Astrocyte (in vitro differentiated cells and primary cell): ENCODE measurements around the gene CLCN6. TPM values are rescaled to one million over a fixed set of nuclear protein-coding genes. Genes with fewer than 3 reads are reported as not detected.

ENCODE experiments used
- DNase-seq: peaks from one replicate; pipeline ENCODE4 v3.0.0-alpha.2; 2010; ENCODE audit warnings: low read depth
- FAIRE-seq: peaks from 2 replicates; lab custom pipeline; 2011; peaks lifted over from hg19 to GRCh38; lab: Jason Lieb, UNC
- H2AFZ ChIP-seq: 2 replicates; pipeline ENCODE4 v1.6.0; 2012; ENCODE audit warnings: low read depth, low read length, inconsistent platforms
- H3K27ac ChIP-seq: 2 replicates; pipeline ENCODE4 v1.5.1; 2011; ENCODE audit warnings: low read depth, low read length, inconsistent platforms
- H3K27me3 ChIP-seq: 2 replicates; pipeline ENCODE4 v1.6.0; 2011; ENCODE audit warnings: low read length, inconsistent platforms; ENCODE audit not compliant: insufficient read depth
- H3K36me3 ChIP-seq: 2 replicates; pipeline ENCODE4 v1.5.1; 2011; ENCODE audit warnings: low read length, inconsistent platforms; ENCODE audit not compliant: insufficient read depth
- H3K4me1 ChIP-seq: 2 replicates; pipeline ENCODE4 v1.5.1; 2011; ENCODE audit warnings: low read length, inconsistent platforms; ENCODE audit not compliant: insufficient read depth
- H3K4me2 ChIP-seq: 2 replicates; pipeline ENCODE4 v1.6.0; 2012; ENCODE audit warnings: low read length, inconsistent platforms
- H3K4me3 ChIP-seq: 2 replicates; pipeline ENCODE4 v1.5.1; 2011; ENCODE audit warnings: low read depth, mild to moderate bottlenecking, low read length, inconsistent platforms; ENCODE audit not compliant: insufficient read depth
- H3K79me2 ChIP-seq: 2 replicates; pipeline ENCODE4 v1.6.0; 2012; ENCODE audit warnings: mild to moderate bottlenecking, low read length, inconsistent platforms; ENCODE audit not compliant: insufficient read depth
- H3K9ac ChIP-seq: 2 replicates; pipeline ENCODE4 v1.6.0; 2012; ENCODE audit warnings: mild to moderate bottlenecking, low read length, inconsistent platforms
- H3K9me3 ChIP-seq: 2 replicates; pipeline ENCODE4 v1.5.1; 2012; ENCODE audit warnings: low read depth, mild to moderate bottlenecking, low read length, inconsistent platforms; ENCODE audit not compliant: insufficient read depth
- H4K20me1 ChIP-seq: 2 replicates; pipeline ENCODE4 v1.6.0; 2012; ENCODE audit warnings: low read length, inconsistent platforms; ENCODE audit not compliant: insufficient read depth
- H3K27ac Mint-ChIP-seq: one replicate; pipeline ENCODE4 v1.8.0; 2021; ENCODE audit warnings: mild to moderate bottlenecking, mixed read lengths; ENCODE audit not compliant: unreplicated experiment
- H3K27me3 Mint-ChIP-seq: one replicate; pipeline ENCODE4 v1.8.0; 2021; ENCODE audit warnings: low read depth, mixed read lengths; ENCODE audit not compliant: unreplicated experiment
- H3K36me3 Mint-ChIP-seq: one replicate; pipeline ENCODE4 v1.8.0; 2021; ENCODE audit warnings: low read depth, mixed read lengths; ENCODE audit not compliant: unreplicated experiment
- H3K4me1 Mint-ChIP-seq: one replicate; pipeline ENCODE4 v1.8.0; 2021; ENCODE audit warnings: low read depth, mixed read lengths; ENCODE audit not compliant: unreplicated experiment
- H3K4me3 Mint-ChIP-seq: one replicate; pipeline ENCODE4 v1.8.0; 2021; ENCODE audit warnings: mild to moderate bottlenecking, moderate library complexity, mixed read lengths; ENCODE audit not compliant: unreplicated experiment
- H3K9me3 Mint-ChIP-seq: one replicate; pipeline ENCODE4 v1.8.0; 2021; ENCODE audit warnings: mild to moderate bottlenecking, mixed read lengths; ENCODE audit not compliant: unreplicated experiment
- EZH2 ChIP-seq: IDR thresholded peaks from 2 replicates; pipeline ENCODE4 v1.6.1; 2012; ENCODE audit warnings: mild to moderate bottlenecking, low read length, inconsistent platforms; ENCODE audit not compliant: insufficient read depth
- total RNA-seq: library from RNA; stranded (reverse); gene quantifications from 2 replicates; pipeline ENCODE4 v1.2.1, GENCODE V29; 2021
- TF ChIP-seq, protein P1 (sequence below): IDR thresholded peaks from 2 replicates; pipeline ENCODE4 v1.5.1; 2011; ENCODE audit warnings: low read depth, mild to moderate bottlenecking, inconsistent platforms, low read length, moderate library complexity; ENCODE audit not compliant: insufficient read depth

CLCN6 gene
- total RNA-seq, 1 donor from 2014 or later: 22.4 TPM

- TF ChIP-seq EZH2: no peak
- TF ChIP-seq, protein P1, sequence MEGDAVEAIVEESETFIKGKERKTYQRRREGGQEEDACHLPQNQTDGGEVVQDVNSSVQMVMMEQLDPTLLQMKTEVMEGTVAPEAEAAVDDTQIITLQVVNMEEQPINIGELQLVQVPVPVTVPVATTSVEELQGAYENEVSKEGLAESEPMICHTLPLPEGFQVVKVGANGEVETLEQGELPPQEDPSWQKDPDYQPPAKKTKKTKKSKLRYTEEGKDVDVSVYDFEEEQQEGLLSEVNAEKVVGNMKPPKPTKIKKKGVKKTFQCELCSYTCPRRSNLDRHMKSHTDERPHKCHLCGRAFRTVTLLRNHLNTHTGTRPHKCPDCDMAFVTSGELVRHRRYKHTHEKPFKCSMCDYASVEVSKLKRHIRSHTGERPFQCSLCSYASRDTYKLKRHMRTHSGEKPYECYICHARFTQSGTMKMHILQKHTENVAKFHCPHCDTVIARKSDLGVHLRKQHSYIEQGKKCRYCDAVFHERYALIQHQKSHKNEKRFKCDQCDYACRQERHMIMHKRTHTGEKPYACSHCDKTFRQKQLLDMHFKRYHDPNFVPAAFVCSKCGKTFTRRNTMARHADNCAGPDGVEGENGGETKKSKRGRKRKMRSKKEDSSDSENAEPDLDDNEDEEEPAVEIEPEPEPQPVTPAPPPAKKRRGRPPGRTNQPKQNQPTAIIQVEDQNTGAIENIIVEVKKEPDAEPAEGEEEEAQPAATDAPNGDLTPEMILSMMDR: no peak
- peaks cover 2% of the 10 kb centered on the region for H3K36me3 Mint-ChIP-seq
- Histone ChIP-seq H3K9ac (peak overlapping the region; percentile 86), H3K36me3 (peaks cover 3% of the 10 kb centered on the region), H3K4me3 (peak overlapping the region; percentile 78), H3K4me1 (peaks cover 45% of the 10 kb centered on the region), H2AFZ (peak overlapping the region; percentile 82), H3K9me3 (no peaks in the 10 kb centered on the region), H3K4me2 (peak overlapping the region; percentile 93), H4K20me1 (peaks cover 22% of the 10 kb centered on the region), H3K27ac (peak overlapping the region; percentile 82), H3K79me2 (peaks cover 51% of the 10 kb centered on the region), H3K27me3 (no peaks in the 10 kb centered on the region)
- peak; percentile 16 for DNase-seq
- FAIRE-seq: no peak
- peak overlapping the region; percentile 93 for H3K27ac Mint-ChIP-seq
- H3K4me3 Mint-ChIP-seq: peak overlapping the region; percentile 99
- H3K27me3 Mint-ChIP-seq: no peaks in the 10 kb centered on the region
- H3K4me1 Mint-ChIP-seq: peaks cover 35% of the 10 kb centered on the region
- no peaks in the 10 kb centered on the region for H3K9me3 Mint-ChIP-seq
These were observed 431 bp downstream of the CLCN6 start for GRCh38 chr1:11806307-11806936.

GRCh38 chr1:11807133-11807532 lies 1.1 kb downstream of the CLCN6 start:
- H3K79me2 ChIP-seq: peaks cover 55% of the 10 kb centered on the region
- no peak overlapping the region for H2AFZ ChIP-seq
- no peaks in the 10 kb centered on the region for H3K27me3 ChIP-seq
- peak overlapping the region; percentile 78 for H3K4me3 ChIP-seq
- no peaks in the 10 kb centered on the region for H3K9me3 Mint-ChIP-seq
- peaks cover 9% of the 10 kb centered on the region for H3K36me3 ChIP-seq
- peak overlapping the region; percentile 93 for H3K4me2 ChIP-seq
- H3K27me3 Mint-ChIP-seq: no peaks in the 10 kb centered on the region
- peak overlapping the region; percentile 86 for H3K9ac ChIP-seq
- H3K4me3 Mint-ChIP-seq: peak overlapping the region; percentile 99
- no peak overlapping the region for H3K27ac ChIP-seq
- H3K4me1 Mint-ChIP-seq: peaks cover 32% of the 10 kb centered on the region
- H4K20me1 ChIP-seq: peaks cover 28% of the 10 kb centered on the region
- no peaks in the 10 kb centered on the region for H3K9me3 ChIP-seq
- no peak for DNase-seq
- no peak for FAIRE-seq
- H3K36me3 Mint-ChIP-seq: peaks cover 2% of the 10 kb centered on the region
- peaks cover 43% of the 10 kb centered on the region for H3K4me1 ChIP-seq
- TF ChIP-seq, protein P1: no peak
- TF ChIP-seq EZH2: no peak
- peak overlapping the region; percentile 80 for H3K27ac Mint-ChIP-seq

DNA sequence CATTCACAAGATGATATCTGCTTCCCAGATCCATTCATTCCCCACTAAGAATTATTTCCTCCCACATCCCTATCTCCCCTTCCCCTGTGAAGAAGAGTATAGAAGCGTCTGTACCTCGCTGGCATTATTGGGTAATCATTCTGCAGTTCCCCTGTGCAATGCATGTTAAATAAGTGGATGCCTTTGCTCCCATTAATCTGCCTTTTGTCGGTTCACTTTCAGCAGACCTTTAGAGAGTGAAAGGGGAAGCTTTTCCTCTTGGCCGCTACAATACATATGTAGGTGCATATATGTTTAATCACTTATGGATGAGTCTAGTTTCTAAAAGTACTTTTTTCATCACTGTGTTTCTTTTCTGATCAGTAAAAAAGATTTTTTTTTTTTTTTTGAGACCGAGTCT lies 7.0 kb downstream of the CLCN6 start:
- H4K20me1 ChIP-seq: peaks cover 58% of the 10 kb centered on the region
- H3K36me3 ChIP-seq: peaks cover 36% of the 10 kb centered on the region
- H2AFZ ChIP-seq: no peak overlapping the region
- H3K4me2 ChIP-seq: no peak overlapping the region
- Mint-ChIP-seq H3K4me1 (peaks cover 7% of the 10 kb centered on the region), H3K27ac (no peak overlapping the region), H3K9me3 (no peaks in the 10 kb centered on the region), H3K36me3 (peaks cover 13% of the 10 kb centered on the region), H3K4me3 (no peak overlapping the region), H3K27me3 (no peaks in the 10 kb centered on the region)
- no peak overlapping the region for H3K4me3 ChIP-seq
- H3K4me1 ChIP-seq: no peaks in the 10 kb centered on the region
- no peak for FAIRE-seq
- no peaks in the 10 kb centered on the region for H3K27me3 ChIP-seq
- H3K79me2 ChIP-seq: peaks cover 42% of the 10 kb centered on the region
- DNase-seq: no peak
- no peak overlapping the region for H3K27ac ChIP-seq
- TF ChIP-seq, protein P1: no peak
- no peak for TF ChIP-seq EZH2
- H3K9ac ChIP-seq: no peak overlapping the region
- H3K9me3 ChIP-seq: no peaks in the 10 kb centered on the region
